Upper lobe of left lung (tissue), 4 donors: ENCODE results near the gene SLC4A4.

Experiments used
- EP300 ChIP-seq, 4 donors: sonication (generic); formaldehyde crosslinking; IDR thresholded peaks; one replicate each; pipeline ENCODE4 v1.5.1; 2017; ENCODE audit warnings: antibody characterized with exemption in 4 of 4, control low read depth in 2 of 4
- TF ChIP-seq, protein P1 (sequence below), 6 experiments: fragments of 450-650 bp in 4 of 6; fragments of 200-600 bp in 2 of 6; sonication (generic) in 2 of 6; IDR thresholded peaks; one replicate each; pipeline ENCODE4 v1.5.1; 2016 to 2019; ENCODE audit warnings: antibody characterized with exemption in 6 of 6

DNA sequence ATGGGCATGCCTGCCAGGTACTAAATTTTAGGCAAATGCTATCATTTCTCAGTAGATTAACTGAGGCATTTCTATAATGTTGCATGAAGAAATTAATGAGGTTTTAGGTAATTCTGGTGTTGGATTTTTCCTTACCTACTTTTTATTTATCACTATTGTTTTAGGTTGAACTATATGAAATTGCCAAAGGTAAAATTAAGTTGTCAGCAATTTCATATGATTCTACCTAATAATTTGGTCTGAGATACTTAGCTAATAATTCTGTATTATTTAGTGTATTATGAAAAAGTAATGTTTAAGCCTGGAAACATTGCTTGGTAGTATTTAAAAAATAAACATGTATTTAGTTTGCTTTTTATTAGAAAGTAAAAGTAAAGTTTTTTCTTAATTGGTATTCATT is 22.7 kb downstream of the SLC4A4 start:
- TF ChIP-seq EP300 (IDR thresholded peaks at IDR 0.05): no peak
- TF ChIP-seq, protein P1, sequence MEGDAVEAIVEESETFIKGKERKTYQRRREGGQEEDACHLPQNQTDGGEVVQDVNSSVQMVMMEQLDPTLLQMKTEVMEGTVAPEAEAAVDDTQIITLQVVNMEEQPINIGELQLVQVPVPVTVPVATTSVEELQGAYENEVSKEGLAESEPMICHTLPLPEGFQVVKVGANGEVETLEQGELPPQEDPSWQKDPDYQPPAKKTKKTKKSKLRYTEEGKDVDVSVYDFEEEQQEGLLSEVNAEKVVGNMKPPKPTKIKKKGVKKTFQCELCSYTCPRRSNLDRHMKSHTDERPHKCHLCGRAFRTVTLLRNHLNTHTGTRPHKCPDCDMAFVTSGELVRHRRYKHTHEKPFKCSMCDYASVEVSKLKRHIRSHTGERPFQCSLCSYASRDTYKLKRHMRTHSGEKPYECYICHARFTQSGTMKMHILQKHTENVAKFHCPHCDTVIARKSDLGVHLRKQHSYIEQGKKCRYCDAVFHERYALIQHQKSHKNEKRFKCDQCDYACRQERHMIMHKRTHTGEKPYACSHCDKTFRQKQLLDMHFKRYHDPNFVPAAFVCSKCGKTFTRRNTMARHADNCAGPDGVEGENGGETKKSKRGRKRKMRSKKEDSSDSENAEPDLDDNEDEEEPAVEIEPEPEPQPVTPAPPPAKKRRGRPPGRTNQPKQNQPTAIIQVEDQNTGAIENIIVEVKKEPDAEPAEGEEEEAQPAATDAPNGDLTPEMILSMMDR (IDR thresholded peaks at IDR 0.05): no peak
